Progenitor cell of endocrine pancreas (in vitro differentiated cells): ENCODE results near the gene MRGPRF. TPM values are rescaled to one million over a fixed set of nuclear protein-coding genes. Genes with fewer than 3 reads are reported as not detected.

Experiments
- DNase-seq: peaks from one replicate; pipeline ENCODE4 v3.0.0; 2021; ENCODE audit warnings: low spot score; ENCODE audit not compliant: unreplicated experiment
- H3K27ac Mint-ChIP-seq: 2 replicates; pipeline ENCODE4 v1.8.0; 2021; ENCODE audit warnings: mild to moderate bottlenecking, moderate library complexity, mixed read lengths
- H3K27me3 Mint-ChIP-seq: 2 replicates; pipeline ENCODE4 v1.8.0; 2021; ENCODE audit warnings: mixed read lengths
- H3K36me3 Mint-ChIP-seq: 2 replicates; pipeline ENCODE4 v1.8.0; 2022; ENCODE audit warnings: mixed read lengths; ENCODE audit not compliant: insufficient read depth
- H3K4me1 Mint-ChIP-seq: 2 replicates; pipeline ENCODE4 v1.8.0; 2021; ENCODE audit warnings: low read depth, mixed read lengths
- H3K4me3 Mint-ChIP-seq: 2 replicates; pipeline ENCODE4 v1.8.0; 2021; ENCODE audit warnings: low read depth, mild to moderate bottlenecking, moderate library complexity, mixed read lengths
- H3K9me3 Mint-ChIP-seq: 2 replicates; pipeline ENCODE4 v1.8.0; 2021; ENCODE audit warnings: low read depth, mixed read lengths
- CTCF ChIP-seq: fragments of 200-600 bp; sonication (generic); IDR thresholded peaks from one replicate; pipeline ENCODE4 v1.5.0; 2021; ENCODE audit warnings: antibody characterized with exemption, mild to moderate bottlenecking; ENCODE audit not compliant: unreplicated experiment
- total RNA-seq: library from RNA; stranded (reverse); gene quantifications from 2 replicates; pipeline ENCODE4 v1.2.1, GENCODE V29; 2021

MRGPRF gene
- total RNA-seq, 1 donor from 2014 or later = 0.41 TPM

GRCh38 chr11:69059429-69059828 lies 46.4 kb upstream of the MRGPRF start:
- H3K27me3 Mint-ChIP-seq = no peaks in the 10 kb centered on the region
- H3K4me1 Mint-ChIP-seq = peaks cover 6% of the 10 kb centered on the region
- H3K27ac Mint-ChIP-seq = no peak overlapping the region
- no peak for TF ChIP-seq CTCF
- no peak for DNase-seq
- no peaks in the 10 kb centered on the region for H3K9me3 Mint-ChIP-seq
- peaks cover 1% of the 10 kb centered on the region for H3K36me3 Mint-ChIP-seq
- H3K4me3 Mint-ChIP-seq = no peak overlapping the region

- Mint-ChIP-seq H3K4me3 (no peak overlapping the region), H3K27ac (no peak overlapping the region), H3K4me1 (peaks cover 6% of the 10 kb centered on the region), H3K36me3 (peaks cover 3% of the 10 kb centered on the region), H3K9me3 (no peaks in the 10 kb centered on the region), H3K27me3 (no peaks in the 10 kb centered on the region)
- DNase-seq = no peak
- no peak for TF ChIP-seq CTCF
Observed at GRCh38 chr11:69058511-69059270, 45.6 kb upstream of the MRGPRF start.

GRCh38 chr11:69057801-69058200 lies 44.8 kb upstream of the MRGPRF start:
- Mint-ChIP-seq H3K27ac (no peak overlapping the region), H3K4me1 (peaks cover 6% of the 10 kb centered on the region), H3K36me3 (peaks cover 3% of the 10 kb centered on the region), H3K9me3 (no peaks in the 10 kb centered on the region), H3K27me3 (no peaks in the 10 kb centered on the region), H3K4me3 (no peak overlapping the region)
- no peak for TF ChIP-seq CTCF
- no peak for DNase-seq

GRCh38 chr11:69057236-69057635 lies 44.2 kb upstream of the MRGPRF start:
- H3K4me1 Mint-ChIP-seq = peaks cover 6% of the 10 kb centered on the region
- no peak for DNase-seq
- no peak overlapping the region for H3K27ac Mint-ChIP-seq
- no peaks in the 10 kb centered on the region for H3K27me3 Mint-ChIP-seq
- no peak for TF ChIP-seq CTCF
- H3K4me3 Mint-ChIP-seq = no peak overlapping the region
- peaks cover 3% of the 10 kb centered on the region for H3K36me3 Mint-ChIP-seq
- no peaks in the 10 kb centered on the region for H3K9me3 Mint-ChIP-seq

GRCh38 chr11:69055598-69056516 lies 42.8 kb upstream of the MRGPRF start:
- no peak for DNase-seq
- no peak overlapping the region for H3K4me3 Mint-ChIP-seq
- no peaks in the 10 kb centered on the region for H3K9me3 Mint-ChIP-seq
- H3K4me1 Mint-ChIP-seq = peaks cover 9% of the 10 kb centered on the region
- no peak overlapping the region for H3K27ac Mint-ChIP-seq
- peaks cover 3% of the 10 kb centered on the region for H3K36me3 Mint-ChIP-seq
- H3K27me3 Mint-ChIP-seq = no peaks in the 10 kb centered on the region
- no peak for TF ChIP-seq CTCF
